KBM-7 (cell line): Measurements from ENCODE around the gene THBS3.
"Not testable (repeated sequence)": the region's sequence is repeated elsewhere in the genome, so short reads cannot be mapped to it uniquely, and the experiment has no call there.

ENCODE experiments used
- DNase-seq: peaks from one replicate; pipeline ENCODE4 v3.0.0-alpha.2; 2015
- in situ Hi-C: fragments of 300-500 bp; cut with MboI; formaldehyde crosslinking; loops from 2 replicates; pipeline ENCODE4 v1.14.3; 2020; ENCODE audit warnings: low sequenced_read_pairs, low pct_unique_long_range_greater_than_20kb, mixed read lengths

Gene THBS3

GRCh38 chr1:155195201-155196102 is 12.2 kb downstream of the THBS3 start:
- in situ Hi-C loops = no loop called here
- DNase-seq = no peak

GRCh38 chr1:155193991-155194240 is 13.8 kb downstream of the THBS3 start:
- in situ Hi-C loops = not testable (repeated sequence)

GRCh38 chr1:155193275-155193990 is 14.3 kb downstream of the THBS3 start:
- in situ Hi-C loops = no loop called here
- peak; percentile 94 for DNase-seq

More at GRCh38 chr1:155193991-155194240, 13.8 kb downstream of the THBS3 start:
- not testable (repeated sequence) for DNase-seq

GRCh38 chr1:155192346-155193274 is 15.1 kb downstream of the THBS3 start:
- DNase-seq = no peak

GRCh38 chr1:155191904-155192303 is 15.8 kb downstream of the THBS3 start:
- in situ Hi-C loops = no loop called here
- no peak for DNase-seq

More at GRCh38 chr1:155192346-155193274, 15.1 kb downstream of the THBS3 start:
- in situ Hi-C loops = no loop called here

- DNase-seq, in situ Hi-C loops: not testable (repeated sequence)
Measured at GRCh38 chr1:155189926-155190325, 17.8 kb downstream of the THBS3 start.

GRCh38 chr1:155188268-155188667 is 19.4 kb downstream of the THBS3 start:
- no peak for DNase-seq
- in situ Hi-C loops = no loop called here

GRCh38 chr1:155187456-155187891 is 20.2 kb downstream of the THBS3 start:
- DNase-seq = no peak
- in situ Hi-C loops = no loop called here

GRCh38 chr1:155186794-155187455 is 20.8 kb downstream of the THBS3 start:
- DNase-seq = no peak
- in situ Hi-C loops = no loop called here

GRCh38 chr1:155186067-155186793 is 21.5 kb downstream of the THBS3 start:
- in situ Hi-C loops = no loop called here
- no peak for DNase-seq

- in situ Hi-C loops = no loop called here
- DNase-seq = no peak
Measured at GRCh38 chr1:155185783-155186066, 22.0 kb downstream of the THBS3 start.

GRCh38 chr1:155184835-155185782 is 22.6 kb downstream of the THBS3 start:
- DNase-seq = peak; percentile 69
- in situ Hi-C loops = no loop called here

GRCh38 chr1:155184351-155184811 is 23.3 kb downstream of the THBS3 start:
- in situ Hi-C loops = no loop called here
- DNase-seq = no peak

GRCh38 chr1:155183775-155184221 is 23.9 kb downstream of the THBS3 start:
- no peak for DNase-seq
- in situ Hi-C loops = no loop called here

GRCh38 chr1:155182052-155182550 is 25.6 kb downstream of the THBS3 start:
- in situ Hi-C loops = no loop called here
- no peak for DNase-seq

GRCh38 chr1:155181371-155182051 is 26.2 kb downstream of the THBS3 start:
- in situ Hi-C loops = no loop called here
- DNase-seq = no peak
